ENCODE data around the gene SMC5.

- TF ChIP-seq CTCF (conservative IDR thresholded peaks at IDR 0.05) (no peak), EZH2 (IDR thresholded peaks at IDR 0.05; ENCODE audit: low read depth) (no peak)
These were observed 30.7 kb upstream of the SMC5 start for GRCh38 chr9:70228118-70228517.
